Activated T-helper 2 cell treated with anti-CD3 and anti-CD28 coated beads, Interferon-gamma antibody, Interleukin-2, Interleukin-4, amounts not matched to agents 10 μg/mL and 5 μg/mL and 100 μg/mL, durations not matched to agents 14 hours and 24 hours and 36 hours (primary cell): ENCODE data around the gene AGPAT3. TPM values are rescaled to one million over a fixed set of nuclear protein-coding genes. Genes with fewer than 3 reads are reported as not detected.

Experiments used
- DNase-seq: peaks from one replicate; pipeline ENCODE4 v3.0.0; 2021; ENCODE audit warnings: low spot score
- H3K27ac Mint-ChIP-seq: one replicate; pipeline ENCODE4 v1.8.0; 2021; ENCODE audit warnings: mixed read lengths
- H3K27me3 Mint-ChIP-seq: one replicate; pipeline ENCODE4 v1.8.0; 2021; ENCODE audit warnings: low read depth, mixed read lengths
- H3K36me3 Mint-ChIP-seq: one replicate; pipeline ENCODE4 v1.8.0; 2021; ENCODE audit warnings: low read depth, mixed read lengths
- H3K4me1 Mint-ChIP-seq: one replicate; pipeline ENCODE4 v1.8.0; 2021; ENCODE audit warnings: low read depth, mixed read lengths
- H3K4me3 Mint-ChIP-seq: one replicate; pipeline ENCODE4 v1.8.0; 2021; ENCODE audit warnings: low read depth, mild to moderate bottlenecking, moderate library complexity, mixed read lengths
- H3K9me3 Mint-ChIP-seq: one replicate; pipeline ENCODE4 v1.8.0; 2021; ENCODE audit warnings: mixed read lengths
- intact Hi-C: fragments of 100-400 bp; cut with micrococcal nuclease; formaldehyde crosslinking; loops from one replicate; pipeline ENCODE4 v1.15.1; 2023
- total RNA-seq: library from RNA; stranded (reverse); gene quantifications from 2 replicates; pipeline ENCODE4 v1.2.3, GENCODE V29; 2022

The AGPAT3 gene
- total RNA-seq, 1 donor from 2014 or later = 126 TPM

- H3K27ac Mint-ChIP-seq = peak overlapping the region; percentile 8
These were observed 72.9 kb downstream of the AGPAT3 start for GRCh38 chr21:43937891-43938309.

GRCh38 chr21:43938751-43939442 is 73.9 kb downstream of the AGPAT3 start:
- Mint-ChIP-seq H3K4me3 (peak overlapping the region; percentile 74), H3K4me1 (peaks cover 20% of the 10 kb centered on the region), H3K36me3 (peaks cover 23% of the 10 kb centered on the region), H3K27me3 (no peaks in the 10 kb centered on the region), H3K27ac (peak overlapping the region; percentile 74), H3K9me3 (no peaks in the 10 kb centered on the region)
- intact Hi-C loops = loop anchor here (1.0 to 5.0 kb wide), 4 partner anchors 38 to 128 kb away; no protein-coding TSS in a partner anchor
- DNase-seq = peak; percentile 86

More at GRCh38 chr21:43937891-43938309, 72.9 kb downstream of the AGPAT3 start:
- Mint-ChIP-seq H3K4me3 (no peak overlapping the region), H3K36me3 (peaks cover 30% of the 10 kb centered on the region), H3K27me3 (no peaks in the 10 kb centered on the region), H3K9me3 (no peaks in the 10 kb centered on the region), H3K4me1 (peaks cover 20% of the 10 kb centered on the region)
- intact Hi-C loops = loop anchor here (2.0 to 5.0 kb wide), 3 partner anchors 39 to 127 kb away; no protein-coding TSS in a partner anchor
- DNase-seq = no peak

- Mint-ChIP-seq H3K4me3 (no peak overlapping the region), H3K36me3 (peaks cover 23% of the 10 kb centered on the region), H3K27me3 (no peaks in the 10 kb centered on the region), H3K4me1 (peaks cover 20% of the 10 kb centered on the region), H3K27ac (peak overlapping the region; percentile 74), H3K9me3 (no peaks in the 10 kb centered on the region)
- intact Hi-C loops = loop anchor here (1.0 to 5.0 kb wide), 4 partner anchors 38 to 129 kb away; no protein-coding TSS in a partner anchor
- no peak for DNase-seq
These were observed 74.7 kb downstream of the AGPAT3 start for GRCh38 chr21:43939443-43940328.

GRCh38 chr21:43940329-43941050 is 75.5 kb downstream of the AGPAT3 start:
- intact Hi-C loops = no loop called here
- H3K4me1 Mint-ChIP-seq = peaks cover 20% of the 10 kb centered on the region
- H3K4me3 Mint-ChIP-seq = no peak overlapping the region
- H3K27ac Mint-ChIP-seq = no peak overlapping the region
- DNase-seq = no peak
- no peaks in the 10 kb centered on the region for H3K9me3 Mint-ChIP-seq
- H3K27me3 Mint-ChIP-seq = no peaks in the 10 kb centered on the region
- H3K36me3 Mint-ChIP-seq = peaks cover 23% of the 10 kb centered on the region

GRCh38 chr21:43942201-43942600 is 77.2 kb downstream of the AGPAT3 start:
- no peak overlapping the region for H3K27ac Mint-ChIP-seq
- H3K4me1 Mint-ChIP-seq = peaks cover 18% of the 10 kb centered on the region
- no peaks in the 10 kb centered on the region for H3K27me3 Mint-ChIP-seq
- no peaks in the 10 kb centered on the region for H3K9me3 Mint-ChIP-seq
- intact Hi-C loops = no loop called here
- peaks cover 34% of the 10 kb centered on the region for H3K36me3 Mint-ChIP-seq
- H3K4me3 Mint-ChIP-seq = no peak overlapping the region
- no peak for DNase-seq

- intact Hi-C loops = no loop called here
- Mint-ChIP-seq H3K27me3 (no peaks in the 10 kb centered on the region), H3K27ac (no peak overlapping the region)
These were observed 77.6 kb downstream of the AGPAT3 start for GRCh38 chr21:43942621-43943020.

GRCh38 chr21:43943512-43944077 is 78.6 kb downstream of the AGPAT3 start:
- Mint-ChIP-seq H3K36me3 (peaks cover 39% of the 10 kb centered on the region), H3K27ac (no peak overlapping the region), H3K4me1 (peaks cover 8% of the 10 kb centered on the region), H3K27me3 (no peaks in the 10 kb centered on the region), H3K9me3 (peaks cover 9% of the 10 kb centered on the region), H3K4me3 (no peak overlapping the region)
- no peak for DNase-seq
- intact Hi-C loops = no loop called here

More at GRCh38 chr21:43942621-43943020, 77.6 kb downstream of the AGPAT3 start:
- H3K4me1 Mint-ChIP-seq = peaks cover 14% of the 10 kb centered on the region
- H3K4me3 Mint-ChIP-seq = no peak overlapping the region
- DNase-seq = no peak
- H3K36me3 Mint-ChIP-seq = peaks cover 32% of the 10 kb centered on the region
- no peaks in the 10 kb centered on the region for H3K9me3 Mint-ChIP-seq

- peaks cover 2% of the 10 kb centered on the region for H3K4me1 Mint-ChIP-seq
- H3K27me3 Mint-ChIP-seq = no peaks in the 10 kb centered on the region
- peaks cover 14% of the 10 kb centered on the region for H3K9me3 Mint-ChIP-seq
- no peak overlapping the region for H3K4me3 Mint-ChIP-seq
- DNase-seq = no peak
- H3K27ac Mint-ChIP-seq = no peak overlapping the region
- intact Hi-C loops = no loop called here
- peaks cover 44% of the 10 kb centered on the region for H3K36me3 Mint-ChIP-seq
These were observed 79.1 kb downstream of the AGPAT3 start for GRCh38 chr21:43944078-43944633.

- DNase-seq = no peak
- intact Hi-C loops = no loop called here
- H3K4me3 Mint-ChIP-seq = no peak overlapping the region
- H3K9me3 Mint-ChIP-seq = peaks cover 20% of the 10 kb centered on the region
- no peaks in the 10 kb centered on the region for H3K27me3 Mint-ChIP-seq
- H3K4me1 Mint-ChIP-seq = peaks cover 5% of the 10 kb centered on the region
- no peak overlapping the region for H3K27ac Mint-ChIP-seq
- peaks cover 47% of the 10 kb centered on the region for H3K36me3 Mint-ChIP-seq
These were observed 79.7 kb downstream of the AGPAT3 start for GRCh38 chr21:43944757-43945156.

- intact Hi-C loops = no loop called here
- Mint-ChIP-seq H3K4me3 (no peak overlapping the region), H3K27ac (no peak overlapping the region), H3K9me3 (peaks cover 23% of the 10 kb centered on the region), H3K36me3 (peaks cover 58% of the 10 kb centered on the region), H3K4me1 (peaks cover 8% of the 10 kb centered on the region), H3K27me3 (no peaks in the 10 kb centered on the region)
- no peak for DNase-seq
These were observed 83.9 kb downstream of the AGPAT3 start for GRCh38 chr21:43948740-43949498.

GRCh38 chr21:43949499-43950208 is 84.6 kb downstream of the AGPAT3 start:
- Mint-ChIP-seq H3K36me3 (peaks cover 56% of the 10 kb centered on the region), H3K9me3 (peaks cover 23% of the 10 kb centered on the region), H3K4me3 (no peak overlapping the region), H3K27ac (peak overlapping the region; percentile 33), H3K27me3 (no peaks in the 10 kb centered on the region), H3K4me1 (peaks cover 8% of the 10 kb centered on the region)
- intact Hi-C loops = no loop called here
- DNase-seq = no peak
